GM12878 (cell line): ENCODE data around the gene STPG3.

ENCODE experiments used
- CTCF ChIP-seq, 3 experiments: IDR thresholded peaks in 2 of 3; conservative IDR thresholded peaks in 1 of 3; 2 replicates each; pipeline ENCODE4 v1.5.1; 2011; ENCODE audit warnings: low read depth in 3 of 3, low read length in 3 of 3, mild to moderate bottlenecking in 3 of 3, control low read depth in 2 of 3, moderate library complexity in 2 of 3, inconsistent platforms in 1 of 3, mixed read lengths in 1 of 3; ENCODE audit not compliant: control insufficient read depth in 2 of 3, insufficient read depth in 1 of 3; ENCODE audit errors: extremely low read depth in 1 of 3
- E2F4 ChIP-seq: IDR thresholded peaks from 2 replicates; pipeline ENCODE4 v1.6.1; 2012; ENCODE audit warnings: low read depth, low read length, improper control_type of control experiment
- EP300 ChIP-seq, 2 experiments: fragments of 150-350 bp in 1 of 2; IDR thresholded peaks; 2 replicates each; pipeline ENCODE4 v1.6.1; 2011 to 2012; ENCODE audit warnings: low read depth in 2 of 2, low read length in 2 of 2, borderline replicate concordance in 1 of 2, improper control_type of control experiment in 1 of 2, inconsistent platforms in 1 of 2; ENCODE audit not compliant: control insufficient read depth in 1 of 2
- EZH2 ChIP-seq: IDR thresholded peaks from 2 replicates; pipeline ENCODE4 v1.6.1; 2012; ENCODE audit warnings: low read depth, mild to moderate bottlenecking, control low read depth, inconsistent platforms, low read length, borderline replicate concordance; ENCODE audit not compliant: control insufficient read depth
- FOXK2 ChIP-seq: fragments of 450-650 bp; IDR thresholded peaks from 2 replicates; pipeline ENCODE4 v1.6.1; 2017; ENCODE audit warnings: mild to moderate bottlenecking, moderate library complexity
- MTA3 ChIP-seq: IDR thresholded peaks from 2 replicates; pipeline ENCODE4 v1.6.1; 2012; ENCODE audit warnings: low read length, inconsistent platforms, borderline replicate concordance
- POLR2A ChIP-seq: IDR thresholded peaks from 2 replicates; pipeline ENCODE4 v1.6.1; 2011; ENCODE audit warnings: low read depth, mild to moderate bottlenecking, low read length
- REST ChIP-seq: IDR thresholded peaks from 2 replicates; pipeline ENCODE4 v1.6.1; 2012; ENCODE audit warnings: mild to moderate bottlenecking, low read depth, low read length
- YY1 ChIP-seq: IDR thresholded peaks from 2 replicates; pipeline ENCODE4 v1.6.1; 2011; ENCODE audit warnings: low read depth, mild to moderate bottlenecking, low read length
- ZBTB11 ChIP-seq: fragments of 450-650 bp; formaldehyde crosslinking; IDR thresholded peaks from 2 replicates; pipeline ENCODE4 v1.5.0; 2022; ENCODE audit warnings: mild to moderate bottlenecking, missing genetic modification characterization
- ZBTB33 ChIP-seq: fragments of 450-650 bp; IDR thresholded peaks from 2 replicates; pipeline ENCODE4 v1.6.1; 2017; ENCODE audit warnings: mild to moderate bottlenecking

- TF ChIP-seq EZH2 (no peak), ZBTB33 (no peak), YY1 (no peak), ZBTB11 (CRISPR knock-in tag) (no peak), FOXK2 (no peak), CTCF (IDR thresholded peaks at IDR 0.05 in 2 of 3, conservative IDR thresholded peaks at IDR 0.05 in 1 of 3; ENCODE audit: control insufficient read depth in 2 of 3, extremely low read depth in 1 of 3, insufficient read depth in 1 of 3, low read depth in 3 of 3, low read length in 3 of 3) (no peak), EP300 (IDR thresholded peaks at IDR 0.05; ENCODE audit: borderline replicate concordance in 1 of 2, control insufficient read depth in 1 of 2, low read depth in 2 of 2, low read length in 2 of 2) (no peak), MTA3 (no peak), POLR2A (no peak), E2F4 (no peak), REST (no peak)
Measured at GRCh38 chr9:137214620-137215019, 36.5 kb upstream of the STPG3 start.
